ENCODE measurements around the gene SLC45A2.

DNA sequence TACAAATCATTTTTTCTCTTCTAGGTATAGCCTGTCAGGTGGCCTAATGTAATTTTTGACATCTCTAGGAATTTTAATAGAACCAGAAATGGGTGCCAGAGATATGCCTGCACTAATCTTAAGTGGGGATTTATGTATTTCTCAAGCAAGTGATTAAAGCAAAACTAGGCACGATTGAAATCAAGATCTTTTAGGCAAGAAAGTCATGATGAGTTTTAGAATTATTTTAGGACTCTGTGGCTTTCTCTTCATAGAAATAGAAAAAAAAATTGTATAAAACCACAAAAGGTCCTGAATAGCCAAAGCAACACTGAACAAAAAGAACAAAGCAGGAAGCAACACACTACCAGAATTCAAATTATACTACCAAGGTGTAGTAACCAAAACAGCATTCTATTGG lies 24.3 kb upstream of the SLC45A2 start:
- TF ChIP-seq FOXP2 (optimal IDR thresholded peaks at IDR 0.05; ENCODE audit: borderline replicate concordance, extremely low read depth, extremely low read length, insufficient read depth): no peak
- TF ChIP-seq POLR2AphosphoS5 (IDR thresholded peaks at IDR 0.05; ENCODE audit: low read depth, low read length): no peak
- TF ChIP-seq, protein P1, sequence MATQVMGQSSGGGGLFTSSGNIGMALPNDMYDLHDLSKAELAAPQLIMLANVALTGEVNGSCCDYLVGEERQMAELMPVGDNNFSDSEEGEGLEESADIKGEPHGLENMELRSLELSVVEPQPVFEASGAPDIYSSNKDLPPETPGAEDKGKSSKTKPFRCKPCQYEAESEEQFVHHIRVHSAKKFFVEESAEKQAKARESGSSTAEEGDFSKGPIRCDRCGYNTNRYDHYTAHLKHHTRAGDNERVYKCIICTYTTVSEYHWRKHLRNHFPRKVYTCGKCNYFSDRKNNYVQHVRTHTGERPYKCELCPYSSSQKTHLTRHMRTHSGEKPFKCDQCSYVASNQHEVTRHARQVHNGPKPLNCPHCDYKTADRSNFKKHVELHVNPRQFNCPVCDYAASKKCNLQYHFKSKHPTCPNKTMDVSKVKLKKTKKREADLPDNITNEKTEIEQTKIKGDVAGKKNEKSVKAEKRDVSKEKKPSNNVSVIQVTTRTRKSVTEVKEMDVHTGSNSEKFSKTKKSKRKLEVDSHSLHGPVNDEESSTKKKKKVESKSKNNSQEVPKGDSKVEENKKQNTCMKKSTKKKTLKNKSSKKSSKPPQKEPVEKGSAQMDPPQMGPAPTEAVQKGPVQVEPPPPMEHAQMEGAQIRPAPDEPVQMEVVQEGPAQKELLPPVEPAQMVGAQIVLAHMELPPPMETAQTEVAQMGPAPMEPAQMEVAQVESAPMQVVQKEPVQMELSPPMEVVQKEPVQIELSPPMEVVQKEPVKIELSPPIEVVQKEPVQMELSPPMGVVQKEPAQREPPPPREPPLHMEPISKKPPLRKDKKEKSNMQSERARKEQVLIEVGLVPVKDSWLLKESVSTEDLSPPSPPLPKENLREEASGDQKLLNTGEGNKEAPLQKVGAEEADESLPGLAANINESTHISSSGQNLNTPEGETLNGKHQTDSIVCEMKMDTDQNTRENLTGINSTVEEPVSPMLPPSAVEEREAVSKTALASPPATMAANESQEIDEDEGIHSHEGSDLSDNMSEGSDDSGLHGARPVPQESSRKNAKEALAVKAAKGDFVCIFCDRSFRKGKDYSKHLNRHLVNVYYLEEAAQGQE (IDR thresholded peaks at IDR 0.05; ENCODE audit: insufficient read depth in 1 of 2, low read depth in 2 of 2, low read length in 2 of 2): no peak
